Hepatocyte (in vitro differentiated cells): ENCODE results near the gene PPP6C. TPM values are rescaled to one million over a fixed set of nuclear protein-coding genes. Genes with fewer than 3 reads are reported as not detected.

Source experiments
- DNase-seq: peaks from one replicate; pipeline ENCODE4 v3.0.0-alpha.2; 2016; ENCODE audit warnings: low spot score
- H2AFZ ChIP-seq: fragments of 200-600 bp; sonication (generic); 2 replicates; pipeline ENCODE4 v1.6.0; 2016; ENCODE audit warnings: antibody characterized with exemption, mild to moderate bottlenecking
- H3K27ac ChIP-seq: fragments of 200-600 bp; sonication (generic); 2 replicates; pipeline ENCODE4 v1.5.1; 2016; ENCODE audit warnings: mild to moderate bottlenecking
- H3K27me3 ChIP-seq: fragments of 200-600 bp; sonication (generic); 2 replicates; pipeline ENCODE4 v1.6.1; 2016
- H3K36me3 ChIP-seq: fragments of 200-600 bp; sonication (generic); replicated peaks from 2 replicates; pipeline ENCODE4 v1.5.1; 2016; ENCODE audit warnings: low read depth; ENCODE audit not compliant: insufficient read depth
- H3K4me1 ChIP-seq: fragments of 200-600 bp; sonication (generic); 2 replicates; pipeline ENCODE4 v1.5.1; 2016; ENCODE audit warnings: mild to moderate bottlenecking, moderate library complexity; ENCODE audit not compliant: insufficient read depth
- H3K4me2 ChIP-seq: fragments of 200-600 bp; sonication (generic); 2 replicates; pipeline ENCODE4 v1.6.0; 2016
- H3K4me3 ChIP-seq: fragments of 200-600 bp; sonication (generic); 2 replicates; pipeline ENCODE4 v1.5.1; 2016; ENCODE audit warnings: mild to moderate bottlenecking
- H3K79me2 ChIP-seq: fragments of 200-600 bp; sonication (generic); 2 replicates; pipeline ENCODE4 v1.6.0; 2017; ENCODE audit warnings: mild to moderate bottlenecking
- H3K9me2 ChIP-seq: fragments of 200-600 bp; sonication (generic); replicated peaks from 2 replicates; pipeline ENCODE4 v1.6.0; 2017; ENCODE audit warnings: mild to moderate bottlenecking; ENCODE audit not compliant: insufficient read depth
- H3K9me3 ChIP-seq: fragments of 200-600 bp; sonication (generic); 2 replicates; pipeline ENCODE4 v1.5.1; 2016; ENCODE audit warnings: low read depth, mild to moderate bottlenecking
- H4K20me1 ChIP-seq: fragments of 200-600 bp; sonication (generic); 2 replicates; pipeline ENCODE4 v1.6.0; 2016; ENCODE audit warnings: mild to moderate bottlenecking; ENCODE audit not compliant: insufficient read depth, poor library complexity, severe bottlenecking
- CTCF ChIP-seq: fragments of 200-600 bp; sonication (generic); IDR thresholded peaks from 2 replicates; pipeline ENCODE4 v1.5.1; 2016; ENCODE audit warnings: antibody characterized with exemption, mild to moderate bottlenecking; ENCODE audit not compliant: poor library complexity
- EZH2 ChIP-seq: fragments of 200-600 bp; sonication (generic); IDR thresholded peaks from 2 replicates; pipeline ENCODE4 v1.6.1; 2016; ENCODE audit warnings: antibody characterized with exemption, mild to moderate bottlenecking, borderline replicate concordance
- EZH2phosphoT487 ChIP-seq: fragments of 200-600 bp; sonication (generic); IDR thresholded peaks from one replicate; pipeline ENCODE4 v1.6.1; 2018; ENCODE audit warnings: antibody characterized with exemption, mild to moderate bottlenecking, low read depth, moderate library complexity; ENCODE audit not compliant: unreplicated experiment, severe bottlenecking
- WGBS: methylation state at CpG from one replicate; pipeline ENCODE4 v1.1.6; 2016; ENCODE audit warnings: low lambda C conversion rate; ENCODE audit errors: missing lambda C conversion rate; 5-methylcytosine and 5-hydroxymethylcytosine counted together
- polyA plus RNA-seq: library from polyadenylated mRNA; unstranded; fragments of >200 nt; fragmentation: Nextera tagmentation; extraction: Ambion mirVana; gene quantifications from 2 replicates; pipeline ENCODE4 v1.2.1, GENCODE V29; 2016
- total RNA-seq: library from RNA; depleted of rRNA; stranded (reverse); fragments of >200 nt; gene quantifications from 2 replicates; pipeline ENCODE4 v1.2.3, GENCODE V29; 2014

Gene PPP6C
- total and polyA plus RNA-seq, 2 experiments from 2014 or later = 24.7 to 36.2 TPM

GRCh38 chr9:125153712-125154367 lies 35.8 kb downstream of the PPP6C start:
- TF ChIP-seq CTCF = no peak
- no peak for TF ChIP-seq EZH2
- TF ChIP-seq EZH2phosphoT487 = no peak
- H3K4me2 ChIP-seq = no peak overlapping the region
- peaks cover 8% of the 10 kb centered on the region for H3K79me2 ChIP-seq
- WGBS = 98% methylated on average over 4 of the region's 4 CpGs
- no peak overlapping the region for H3K27ac ChIP-seq
- no peak overlapping the region for H2AFZ ChIP-seq
- no peaks in the 10 kb centered on the region for H3K36me3 ChIP-seq
- no peaks in the 10 kb centered on the region for H3K9me2 ChIP-seq
- no peaks in the 10 kb centered on the region for H3K9me3 ChIP-seq
- no peak overlapping the region for H3K4me3 ChIP-seq
- H4K20me1 ChIP-seq = no peaks in the 10 kb centered on the region
- H3K4me1 ChIP-seq = no peaks in the 10 kb centered on the region
- H3K27me3 ChIP-seq = no peaks in the 10 kb centered on the region
- no peak for DNase-seq

- WGBS = 94% methylated on average over 2 of the region's 2 CpGs
Observed at GRCh38 chr9:125151730-125152129, 37.9 kb downstream of the PPP6C start.

GRCh38 chr9:125150349-125151245 lies 39.0 kb downstream of the PPP6C start:
- Histone ChIP-seq H3K27me3 (no peaks in the 10 kb centered on the region), H3K4me2 (no peak overlapping the region), H3K36me3 (no peaks in the 10 kb centered on the region), H3K27ac (no peak overlapping the region), H3K4me3 (no peak overlapping the region), H3K4me1 (no peaks in the 10 kb centered on the region), H3K9me2 (no peaks in the 10 kb centered on the region), H3K9me3 (no peaks in the 10 kb centered on the region), H3K79me2 (no peaks in the 10 kb centered on the region), H4K20me1 (peaks cover 2% of the 10 kb centered on the region), H2AFZ (no peak overlapping the region)
- no peak for DNase-seq
- TF ChIP-seq EZH2phosphoT487 (no peak), CTCF (no peak), EZH2 (no peak)
- WGBS = 71% methylated on average over 12 of the region's 12 CpGs

More at GRCh38 chr9:125151730-125152129, 37.9 kb downstream of the PPP6C start:
- Histone ChIP-seq H3K36me3 (no peaks in the 10 kb centered on the region), H3K4me3 (no peak overlapping the region), H3K27ac (no peak overlapping the region), H3K4me1 (no peaks in the 10 kb centered on the region), H3K4me2 (no peak overlapping the region), H3K9me2 (no peaks in the 10 kb centered on the region), H3K79me2 (no peaks in the 10 kb centered on the region), H2AFZ (no peak overlapping the region), H3K9me3 (no peaks in the 10 kb centered on the region), H4K20me1 (peaks cover 2% of the 10 kb centered on the region), H3K27me3 (no peaks in the 10 kb centered on the region)
- no peak for TF ChIP-seq CTCF
- TF ChIP-seq EZH2phosphoT487 = no peak
- TF ChIP-seq EZH2 = no peak
- DNase-seq = no peak
